Activated CD4-positive, alpha-beta T cell treated with anti-CD3 and anti-CD28 coated beads, Interleukin-2, amount 10 ng/mL, durations not matched to agents 24 days and 14 days (primary cell): ENCODE measurements around the gene RAPH1. TPM values are rescaled to one million over a fixed set of nuclear protein-coding genes. Genes with fewer than 3 reads are reported as not detected.
"Not testable (repeated sequence)": the region's sequence is repeated elsewhere in the genome, so short reads cannot be mapped to it uniquely, and the experiment has no call there.

Experiments
- DNase-seq: peaks from one replicate; pipeline ENCODE4 v3.0.0; 2022
- H3K27ac Mint-ChIP-seq: one replicate; pipeline ENCODE4 v1.8.0; 2022; ENCODE audit warnings: mild to moderate bottlenecking, mixed read lengths
- H3K27me3 Mint-ChIP-seq: one replicate; pipeline ENCODE4 v1.8.0; 2022; ENCODE audit warnings: mixed read lengths
- H3K36me3 Mint-ChIP-seq: one replicate; pipeline ENCODE4 v1.8.0; 2022; ENCODE audit warnings: low read depth, mild to moderate bottlenecking, mixed read lengths
- H3K4me1 Mint-ChIP-seq: one replicate; pipeline ENCODE4 v1.8.0; 2021; ENCODE audit warnings: mixed read lengths
- H3K4me3 Mint-ChIP-seq: one replicate; pipeline ENCODE4 v1.8.0; 2022; ENCODE audit warnings: mild to moderate bottlenecking, moderate library complexity, mixed read lengths
- H3K9me3 Mint-ChIP-seq: one replicate; pipeline ENCODE4 v1.8.0; 2021; ENCODE audit warnings: mixed read lengths
- intact Hi-C: fragments of 100-400 bp; cut with micrococcal nuclease; formaldehyde crosslinking; loops from one replicate; pipeline ENCODE4 v1.15.1; 2023
- total RNA-seq: library from RNA; stranded (reverse); gene quantifications from 2 replicates; pipeline ENCODE4 v1.2.3, GENCODE V29; 2022

RAPH1 gene
- total RNA-seq, 1 donor from 2014 or later: 6.1 TPM

DNA sequence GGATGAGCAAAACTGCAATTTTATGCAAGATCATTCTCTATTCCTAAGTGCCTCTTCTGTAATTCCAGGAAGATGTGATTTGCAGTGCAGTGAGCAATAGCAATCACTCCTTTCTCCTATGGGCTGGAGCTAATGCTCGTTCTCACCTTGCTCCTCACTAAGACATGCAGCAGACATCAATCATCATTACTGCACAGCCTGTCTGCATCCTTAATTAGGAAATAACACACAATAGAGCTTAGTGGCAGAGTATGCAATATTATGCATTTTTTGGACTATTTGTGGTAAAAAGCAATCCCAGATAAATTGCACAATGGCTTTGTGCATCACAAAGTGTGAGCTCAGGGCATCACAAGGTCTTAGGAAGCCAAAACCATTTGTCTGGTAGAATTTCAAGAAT is 32.6 kb upstream of the RAPH1 start:
- no peak for DNase-seq
- no peak overlapping the region for H3K4me3 Mint-ChIP-seq
- peaks cover 30% of the 10 kb centered on the region for H3K27me3 Mint-ChIP-seq
- H3K27ac Mint-ChIP-seq: no peak overlapping the region
- intact Hi-C loops: no loop called here
- H3K4me1 Mint-ChIP-seq: peaks cover 6% of the 10 kb centered on the region
- H3K9me3 Mint-ChIP-seq: no peaks in the 10 kb centered on the region
- no peaks in the 10 kb centered on the region for H3K36me3 Mint-ChIP-seq

DNA sequence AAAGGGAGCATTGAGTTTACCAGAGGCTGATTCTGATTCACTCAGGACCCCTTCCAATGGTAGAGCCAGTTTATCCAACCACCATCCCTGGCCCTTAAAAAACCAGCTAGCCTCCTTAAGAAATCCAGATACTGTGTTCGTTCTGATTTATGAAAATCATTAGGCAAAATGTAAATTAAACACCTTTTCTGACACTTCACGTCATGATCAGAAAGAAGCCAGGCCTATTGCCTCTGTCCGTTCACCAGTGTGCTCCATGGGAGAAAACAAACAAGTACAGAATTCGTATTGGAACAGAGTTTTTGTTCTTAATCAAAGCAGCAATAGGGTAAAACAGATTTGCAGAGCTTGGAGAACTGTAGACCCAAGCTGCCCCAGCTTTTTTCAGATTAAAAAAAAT is 31.1 kb upstream of the RAPH1 start:
- H3K27me3 Mint-ChIP-seq: peaks cover 31% of the 10 kb centered on the region
- H3K4me1 Mint-ChIP-seq: peaks cover 7% of the 10 kb centered on the region
- intact Hi-C loops: no loop called here
- no peak overlapping the region for H3K27ac Mint-ChIP-seq
- no peak overlapping the region for H3K4me3 Mint-ChIP-seq
- H3K36me3 Mint-ChIP-seq: no peaks in the 10 kb centered on the region
- H3K9me3 Mint-ChIP-seq: no peaks in the 10 kb centered on the region
- DNase-seq: no peak

DNA sequence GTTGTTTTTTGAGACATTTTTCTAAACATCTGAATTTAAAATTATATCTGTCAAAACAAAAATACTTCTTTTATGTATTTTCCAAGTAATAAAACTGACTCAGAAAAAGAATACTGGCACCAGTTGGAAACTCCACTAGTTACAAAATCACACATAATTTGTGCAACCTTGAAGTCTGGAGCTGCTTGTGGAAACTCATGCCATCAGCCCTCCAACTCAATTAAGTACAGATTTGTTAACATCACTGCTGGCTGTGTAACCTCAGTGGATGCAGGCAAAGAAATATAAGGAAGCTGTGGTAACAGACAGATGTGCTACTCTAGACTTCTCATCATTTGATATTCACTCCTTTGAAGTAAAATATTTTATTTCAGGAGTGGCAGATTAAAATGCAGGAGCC is 30.0 kb upstream of the RAPH1 start:
- no peak for DNase-seq
- Mint-ChIP-seq H3K9me3 (no peaks in the 10 kb centered on the region), H3K27ac (no peak overlapping the region), H3K36me3 (no peaks in the 10 kb centered on the region), H3K4me3 (no peak overlapping the region), H3K4me1 (peaks cover 5% of the 10 kb centered on the region), H3K27me3 (peaks cover 28% of the 10 kb centered on the region)
- intact Hi-C loops: no loop called here

DNA sequence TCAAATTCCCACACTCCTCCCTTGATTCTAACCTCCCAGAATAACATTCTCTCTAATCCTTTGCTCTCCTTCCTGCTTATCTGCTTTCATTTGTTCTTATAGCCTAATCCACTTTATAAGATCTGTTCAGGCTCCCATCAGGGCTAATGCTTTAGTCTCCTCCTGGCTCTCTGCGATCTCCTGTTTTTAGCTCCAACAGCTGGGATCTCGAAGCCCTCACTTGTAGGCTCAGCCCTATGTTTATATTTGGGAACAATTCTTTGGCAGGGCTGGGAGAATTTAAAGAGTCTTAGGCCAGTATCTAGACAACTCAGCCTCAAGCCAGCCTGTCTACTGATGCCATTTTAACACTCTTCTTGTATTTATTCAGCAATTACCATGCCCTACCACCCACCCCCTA is 27.2 kb upstream of the RAPH1 start:
- no peaks in the 10 kb centered on the region for H3K36me3 Mint-ChIP-seq
- intact Hi-C loops: no loop called here
- no peaks in the 10 kb centered on the region for H3K9me3 Mint-ChIP-seq
- H3K4me3 Mint-ChIP-seq: no peak overlapping the region
- DNase-seq: no peak
- peaks cover 2% of the 10 kb centered on the region for H3K4me1 Mint-ChIP-seq
- H3K27ac Mint-ChIP-seq: no peak overlapping the region
- peaks cover 22% of the 10 kb centered on the region for H3K27me3 Mint-ChIP-seq

DNA sequence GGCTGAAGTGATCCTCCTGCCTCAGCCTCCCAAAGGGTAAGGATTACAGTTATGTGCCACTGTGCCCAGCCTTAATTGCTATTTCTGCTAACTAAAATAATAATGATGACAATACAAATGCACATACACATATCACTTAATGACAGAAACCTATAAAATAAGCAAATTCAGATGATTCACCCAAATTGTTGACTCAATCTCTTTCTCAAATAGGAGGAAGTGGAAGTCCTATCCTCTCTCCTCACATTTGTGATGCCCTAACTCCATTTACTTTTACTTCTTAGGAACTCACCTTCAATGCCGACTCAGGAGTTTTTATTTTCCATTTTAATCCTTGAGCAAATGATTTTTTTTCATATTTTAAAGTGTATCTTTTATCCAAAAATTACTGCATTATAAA is 24.5 kb upstream of the RAPH1 start:
- no peak overlapping the region for H3K4me3 Mint-ChIP-seq
- H3K27ac Mint-ChIP-seq: no peak overlapping the region
- peaks cover 2% of the 10 kb centered on the region for H3K4me1 Mint-ChIP-seq
- intact Hi-C loops: no loop called here
- DNase-seq: no peak
- H3K27me3 Mint-ChIP-seq: peaks cover 13% of the 10 kb centered on the region
- no peaks in the 10 kb centered on the region for H3K9me3 Mint-ChIP-seq
- no peaks in the 10 kb centered on the region for H3K36me3 Mint-ChIP-seq

DNA sequence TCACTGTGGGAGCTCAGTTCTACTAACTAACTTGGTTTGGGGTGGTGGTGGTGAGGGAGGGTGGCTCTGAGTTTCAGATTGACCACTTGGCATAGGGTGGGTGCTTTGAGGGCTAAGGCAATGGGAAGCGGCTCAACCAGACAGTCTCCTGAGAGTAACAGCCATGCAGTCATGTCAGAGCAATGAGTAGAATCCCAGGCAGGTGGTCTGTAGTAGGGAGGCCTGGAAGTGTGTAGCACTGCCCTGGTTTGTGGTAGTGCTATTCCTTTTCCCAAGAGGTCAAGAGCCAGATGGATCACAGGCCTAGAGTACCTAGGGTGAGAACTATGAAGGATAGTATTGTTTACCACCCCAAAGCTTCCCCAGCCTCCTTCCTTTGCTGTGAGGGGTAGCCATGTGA is 18.7 kb upstream of the RAPH1 start:
- Mint-ChIP-seq H3K36me3 (no peaks in the 10 kb centered on the region), H3K27me3 (peaks cover 6% of the 10 kb centered on the region), H3K9me3 (no peaks in the 10 kb centered on the region), H3K27ac (no peak overlapping the region), H3K4me3 (no peak overlapping the region), H3K4me1 (peaks cover under 1% of the 10 kb centered on the region)
- intact Hi-C loops: no loop called here
- no peak for DNase-seq

DNA sequence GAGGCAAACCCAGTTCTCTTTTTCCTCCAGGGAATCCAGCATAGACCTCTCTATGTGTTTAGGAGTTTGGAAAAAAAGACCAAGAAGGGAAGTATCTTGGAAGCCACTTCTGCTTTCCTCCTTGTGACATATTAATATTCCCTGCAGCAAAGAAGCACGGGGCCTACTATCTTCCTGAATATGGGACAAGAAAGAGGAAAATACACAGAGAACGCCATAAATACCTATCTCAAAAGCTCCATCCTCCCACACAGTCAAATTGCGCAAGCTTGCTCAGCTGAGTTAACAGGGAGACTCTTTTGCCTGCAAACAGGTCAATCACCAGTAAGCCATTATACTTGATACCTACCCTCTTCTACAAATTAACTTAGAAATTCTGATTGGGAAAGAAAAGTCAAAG is 16.7 kb upstream of the RAPH1 start:
- no peak for DNase-seq
- no peaks in the 10 kb centered on the region for H3K36me3 Mint-ChIP-seq
- H3K9me3 Mint-ChIP-seq: no peaks in the 10 kb centered on the region
- no peak overlapping the region for H3K27ac Mint-ChIP-seq
- H3K4me1 Mint-ChIP-seq: peaks cover 7% of the 10 kb centered on the region
- no peak overlapping the region for H3K4me3 Mint-ChIP-seq
- H3K27me3 Mint-ChIP-seq: peaks cover 6% of the 10 kb centered on the region
- intact Hi-C loops: no loop called here

DNA sequence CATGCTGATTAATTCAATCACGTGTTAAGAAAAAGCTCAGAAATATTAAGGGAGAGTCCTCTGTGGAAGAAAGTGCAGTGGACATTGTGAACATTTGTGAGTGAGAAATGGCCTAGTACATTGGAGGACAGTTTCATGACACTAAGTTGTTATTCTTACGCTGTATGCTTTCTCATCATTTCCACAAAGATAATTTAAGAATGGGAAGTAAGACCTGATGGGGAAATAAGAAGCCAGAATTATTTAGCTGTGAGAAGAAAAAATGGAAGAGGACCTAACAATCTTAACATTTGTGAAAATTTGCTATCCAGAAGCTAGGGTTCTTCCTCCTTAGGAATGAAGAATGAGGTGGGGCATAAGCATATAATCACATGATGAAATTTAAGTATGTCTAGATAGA is 15.2 kb upstream of the RAPH1 start:
- H3K27ac Mint-ChIP-seq: no peak overlapping the region
- intact Hi-C loops: no loop called here

DNA sequence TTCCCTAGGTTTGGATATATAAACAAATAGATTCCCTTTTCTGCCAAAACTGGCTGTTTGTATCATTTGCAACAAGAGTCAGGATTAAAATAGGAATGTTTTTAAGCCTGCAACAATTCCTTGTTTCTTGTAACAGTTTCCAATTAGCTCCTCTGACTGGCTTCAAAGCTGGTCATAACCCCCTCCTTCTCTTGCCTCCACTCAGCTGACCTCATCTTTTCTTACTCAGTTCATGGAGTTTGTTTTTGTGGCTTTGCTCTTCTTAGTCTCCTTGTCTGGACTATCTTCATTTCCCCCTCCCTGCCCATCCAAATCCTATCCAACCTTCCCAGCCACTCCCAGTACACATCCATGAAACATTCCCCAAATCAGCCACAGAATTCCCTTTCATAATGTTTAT is 14.3 kb upstream of the RAPH1 start:
- H3K4me1 Mint-ChIP-seq: peaks cover 7% of the 10 kb centered on the region
- intact Hi-C loops: no loop called here
- H3K36me3 Mint-ChIP-seq: no peaks in the 10 kb centered on the region
- no peak for DNase-seq
- no peaks in the 10 kb centered on the region for H3K9me3 Mint-ChIP-seq
- no peak overlapping the region for H3K27ac Mint-ChIP-seq
- H3K4me3 Mint-ChIP-seq: no peak overlapping the region
- peaks cover 14% of the 10 kb centered on the region for H3K27me3 Mint-ChIP-seq

More for the DNA sequence above, 15.2 kb upstream of the RAPH1 start:
- Mint-ChIP-seq H3K36me3 (no peaks in the 10 kb centered on the region), H3K4me3 (no peak overlapping the region), H3K4me1 (peaks cover 7% of the 10 kb centered on the region), H3K27me3 (peaks cover 8% of the 10 kb centered on the region), H3K9me3 (no peaks in the 10 kb centered on the region)
- DNase-seq: no peak

DNA sequence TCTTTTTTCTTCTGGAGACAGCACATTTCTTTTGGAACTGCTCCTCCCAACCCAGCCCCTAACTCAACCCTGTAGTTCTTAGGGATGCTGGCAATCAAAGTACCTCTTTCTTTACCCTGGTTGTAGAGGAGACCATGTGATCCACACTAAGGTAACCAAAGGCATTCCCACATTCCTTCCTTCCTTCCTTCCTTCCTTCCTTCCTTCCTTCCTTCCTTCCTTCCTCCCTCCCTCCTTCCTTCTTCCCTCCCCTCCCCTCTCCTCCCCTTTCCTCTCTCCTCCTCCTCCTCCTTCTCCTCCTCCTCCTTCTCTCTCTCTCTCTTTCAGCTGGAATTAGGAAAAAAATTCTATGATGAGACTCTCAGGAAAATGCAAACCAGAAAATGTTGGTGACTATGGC is 13.8 kb upstream of the RAPH1 start:
- Mint-ChIP-seq H3K27ac (no peak overlapping the region), H3K36me3 (no peaks in the 10 kb centered on the region)

DNA sequence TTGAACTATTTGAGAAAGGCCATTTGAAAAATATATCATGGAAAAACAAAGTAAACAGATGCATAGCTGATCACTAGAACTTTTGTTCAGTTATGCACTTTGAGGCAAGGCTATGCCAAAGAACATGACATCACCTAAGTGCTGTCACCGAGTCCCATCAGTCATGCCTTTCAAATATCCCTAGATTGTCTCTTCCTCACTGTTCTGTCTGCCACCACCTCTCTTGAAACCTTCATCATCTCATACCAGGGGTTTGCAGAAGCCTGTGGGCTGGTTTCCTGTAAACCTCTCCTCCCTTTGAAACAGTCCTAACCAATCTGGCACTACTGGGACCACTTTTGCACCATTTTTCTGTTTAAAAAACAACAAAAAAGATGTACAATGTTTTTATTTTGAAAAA is 12.3 kb upstream of the RAPH1 start:
- DNase-seq: no peak
- Mint-ChIP-seq H3K4me1 (peaks cover 7% of the 10 kb centered on the region), H3K36me3 (no peaks in the 10 kb centered on the region), H3K27me3 (peaks cover 18% of the 10 kb centered on the region), H3K4me3 (no peak overlapping the region), H3K27ac (no peak overlapping the region), H3K9me3 (no peaks in the 10 kb centered on the region)
- intact Hi-C loops: no loop called here

More for the DNA sequence above, 13.8 kb upstream of the RAPH1 start:
- H3K4me3 Mint-ChIP-seq: no peak overlapping the region
- peaks cover 7% of the 10 kb centered on the region for H3K4me1 Mint-ChIP-seq
- intact Hi-C loops: no loop called here
- no peak for DNase-seq
- H3K9me3 Mint-ChIP-seq: no peaks in the 10 kb centered on the region
- peaks cover 16% of the 10 kb centered on the region for H3K27me3 Mint-ChIP-seq

DNA sequence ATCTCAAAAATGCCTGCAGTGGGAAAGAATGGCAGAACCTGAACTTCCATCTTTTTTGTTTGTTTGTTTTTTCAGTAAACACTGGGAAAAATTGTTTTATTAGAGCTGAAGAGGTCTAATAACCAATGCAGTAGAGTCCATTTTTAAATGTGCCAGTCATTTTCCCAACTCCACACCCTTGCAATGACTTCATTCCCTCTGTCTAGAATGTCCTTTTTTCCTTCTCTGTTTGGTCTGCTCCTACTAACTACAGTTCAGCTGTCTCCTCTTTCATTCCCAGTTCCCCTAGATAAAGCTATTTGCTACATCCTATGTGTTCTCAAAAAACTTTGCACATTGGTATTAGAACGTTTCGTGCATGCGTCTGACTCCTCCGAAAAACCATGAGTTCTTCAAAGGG is 9.3 kb upstream of the RAPH1 start:
- Mint-ChIP-seq H3K9me3 (no peaks in the 10 kb centered on the region), H3K4me1 (peaks cover 7% of the 10 kb centered on the region), H3K36me3 (no peaks in the 10 kb centered on the region), H3K27ac (no peak overlapping the region), H3K27me3 (peaks cover 17% of the 10 kb centered on the region), H3K4me3 (no peak overlapping the region)
- intact Hi-C loops: no loop called here
- DNase-seq: no peak

DNA sequence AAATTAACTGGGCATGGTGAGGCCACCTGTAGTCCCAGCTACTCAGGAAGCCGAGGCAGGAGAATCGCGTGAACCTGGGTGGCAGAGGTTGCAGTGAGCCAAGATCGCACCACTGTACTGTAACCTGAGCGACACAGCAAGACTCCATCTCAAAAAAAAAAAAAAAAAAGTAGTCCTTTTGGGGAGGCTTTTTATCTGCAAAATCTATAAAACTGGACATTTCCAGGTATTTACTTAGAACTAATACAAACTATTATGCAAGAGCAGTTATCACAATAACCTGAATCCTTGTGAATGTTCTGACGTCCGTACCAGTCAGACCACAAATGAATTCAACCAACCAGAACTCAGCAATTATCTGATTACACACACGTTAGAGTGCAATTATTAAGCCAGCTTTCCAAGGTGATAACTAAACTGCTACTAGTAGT is 8.8 kb upstream of the RAPH1 start:
- Mint-ChIP-seq H3K4me3 (no peak overlapping the region), H3K27me3 (peaks cover 19% of the 10 kb centered on the region), H3K27ac (no peak overlapping the region), H3K9me3 (peaks cover under 1% of the 10 kb centered on the region), H3K4me1 (peaks cover 7% of the 10 kb centered on the region), H3K36me3 (peaks cover 2% of the 10 kb centered on the region)
- DNase-seq: no peak
- intact Hi-C loops: no loop called here

DNA sequence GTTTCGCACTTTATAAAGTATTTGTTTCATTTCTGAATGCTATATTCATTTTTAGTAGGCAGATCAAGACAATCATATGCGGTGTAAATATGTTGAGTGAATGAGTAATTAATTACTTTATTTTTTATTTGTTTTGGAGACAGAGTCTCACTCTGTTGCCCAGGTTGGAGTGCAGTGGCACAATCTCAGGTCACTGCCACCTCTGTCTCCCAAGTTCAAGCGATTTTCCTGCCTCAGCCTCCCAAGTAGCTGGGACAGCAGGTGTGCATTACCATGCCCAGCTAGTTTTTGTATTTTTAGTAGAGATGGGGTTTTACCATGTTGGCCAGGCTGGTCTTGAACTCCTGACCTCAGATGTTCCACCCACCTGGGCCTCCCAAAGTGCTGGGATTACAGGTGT is 5.5 kb upstream of the RAPH1 start:
- intact Hi-C loops, H3K4me1 Mint-ChIP-seq, H3K27ac Mint-ChIP-seq, H3K4me3 Mint-ChIP-seq, DNase-seq: not testable (repeated sequence)
- Mint-ChIP-seq H3K9me3 (peaks cover 22% of the 10 kb centered on the region), H3K27me3 (peaks cover 38% of the 10 kb centered on the region), H3K36me3 (peaks cover 12% of the 10 kb centered on the region)

DNA sequence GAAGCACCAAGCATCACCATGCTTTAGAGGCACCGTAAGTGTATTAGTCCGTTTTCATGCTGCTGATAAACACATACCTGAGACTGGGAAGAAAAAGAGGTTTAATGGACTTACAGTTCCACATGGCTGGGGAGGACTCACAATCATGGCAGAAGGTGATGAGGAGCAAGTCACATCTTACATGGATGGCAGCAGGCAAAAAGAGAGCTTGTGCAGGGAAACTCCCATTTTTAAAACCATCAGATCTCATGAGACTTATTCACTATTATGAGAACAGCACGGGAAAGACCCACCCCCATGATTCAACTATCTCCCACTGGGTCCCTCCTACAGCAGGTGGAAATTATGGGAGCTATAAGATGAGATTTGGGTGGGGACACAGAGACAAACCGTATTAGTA is 3.1 kb upstream of the RAPH1 start:
- peaks cover 13% of the 10 kb centered on the region for H3K36me3 Mint-ChIP-seq
- peaks cover 21% of the 10 kb centered on the region for H3K4me1 Mint-ChIP-seq
- intact Hi-C loops: loop anchor here (5.0 kb wide), 2 partner anchors 59 to 264 kb away; no protein-coding TSS in a partner anchor
- H3K4me3 Mint-ChIP-seq, DNase-seq, H3K27ac Mint-ChIP-seq: not testable (repeated sequence)
- peaks cover 40% of the 10 kb centered on the region for H3K27me3 Mint-ChIP-seq
- peaks cover 22% of the 10 kb centered on the region for H3K9me3 Mint-ChIP-seq
